Esophagus muscularis mucosa (tissue), 3 donors: ENCODE measurements around the gene PLEKHG3.

ENCODE experiments used
- CTCF ChIP-seq, 3 experiments: fragments of 200-600 bp in 2 of 3; fragments of 450-650 bp in 1 of 3; sonication (generic) in 2 of 3; IDR thresholded peaks; one replicate each; pipeline ENCODE4 v1.5.1; 2017 to 2019; ENCODE audit warnings: antibody characterized with exemption in 3 of 3, mild to moderate bottlenecking in 2 of 3, moderate library complexity in 1 of 3
- POLR2AphosphoS5 ChIP-seq, 2 donors: sonication (generic); formaldehyde crosslinking; IDR thresholded peaks; one replicate each; pipeline ENCODE4 v1.6.1; 2017; ENCODE audit warnings: antibody characterized with exemption in 2 of 2

GRCh38 chr14:64754685-64755084 is 50.5 kb downstream of the PLEKHG3 start:
- TF ChIP-seq CTCF (IDR thresholded peaks at IDR 0.05) (no peak), POLR2AphosphoS5 (IDR thresholded peaks at IDR 0.05) (no peak)
